ENCODE results near the gene SKI.
"Not testable (repeated sequence)": the region's sequence is repeated elsewhere in the genome, so short reads cannot be mapped to it uniquely, and the experiment has no call there.

Gene SKI

DNA sequence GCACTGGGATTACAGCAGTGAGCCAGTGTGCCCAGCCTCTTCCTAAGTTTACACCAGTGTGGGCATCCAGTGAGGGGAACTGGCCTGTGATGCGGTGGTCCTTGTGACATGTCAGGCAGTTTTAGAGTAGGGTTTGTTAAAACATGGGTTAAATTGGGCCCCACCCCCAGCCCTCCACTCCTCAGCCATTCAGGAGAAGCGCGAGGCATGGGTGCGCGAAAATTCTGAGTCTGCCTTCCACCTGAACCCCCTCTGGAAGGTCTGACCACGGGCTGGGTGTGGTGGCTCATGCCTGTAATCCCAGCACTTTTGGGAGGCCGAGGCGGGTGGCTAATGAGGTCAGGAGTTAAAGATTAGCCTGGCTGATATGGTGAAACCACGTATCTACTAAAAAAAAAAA, 51.7 kb downstream of the SKI start:
- no peak for DNase-seq

DNA sequence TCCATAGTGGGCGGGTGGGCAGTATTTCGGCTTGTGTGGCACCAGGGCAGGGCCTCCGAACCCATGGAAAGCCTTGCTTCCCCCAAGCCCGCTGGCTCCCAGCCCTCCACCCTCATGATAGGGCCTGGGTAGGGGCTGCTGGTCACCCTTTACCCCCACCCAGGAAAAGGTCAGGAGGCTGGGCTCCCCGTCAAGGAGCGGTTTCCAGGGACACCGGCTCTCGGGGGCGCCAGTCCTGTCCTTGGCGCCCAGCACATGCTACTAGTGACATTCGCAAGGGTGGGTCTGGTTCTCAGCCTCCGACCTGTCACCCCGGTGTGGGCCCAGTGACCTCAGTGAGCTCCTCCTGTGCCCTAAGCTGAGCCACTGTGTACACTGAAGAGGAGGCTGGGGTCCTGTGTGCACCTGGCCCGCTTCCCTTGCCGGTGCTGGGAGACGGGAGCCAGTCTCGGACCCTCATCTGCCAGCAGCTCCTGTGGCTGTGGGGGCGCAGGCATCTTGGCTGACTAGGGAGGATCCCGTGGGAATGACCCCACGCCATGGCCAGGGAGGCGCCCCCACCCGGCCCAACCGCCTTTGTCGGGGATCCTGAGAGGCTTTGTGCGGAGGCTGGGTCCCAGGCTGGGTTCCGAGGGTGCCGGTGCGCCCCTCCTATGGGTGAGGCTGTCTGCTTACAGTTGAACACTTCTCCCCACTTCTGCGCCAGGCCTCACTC, 54.6 kb downstream of the SKI start:
- DNase-seq = no peak

DNA sequence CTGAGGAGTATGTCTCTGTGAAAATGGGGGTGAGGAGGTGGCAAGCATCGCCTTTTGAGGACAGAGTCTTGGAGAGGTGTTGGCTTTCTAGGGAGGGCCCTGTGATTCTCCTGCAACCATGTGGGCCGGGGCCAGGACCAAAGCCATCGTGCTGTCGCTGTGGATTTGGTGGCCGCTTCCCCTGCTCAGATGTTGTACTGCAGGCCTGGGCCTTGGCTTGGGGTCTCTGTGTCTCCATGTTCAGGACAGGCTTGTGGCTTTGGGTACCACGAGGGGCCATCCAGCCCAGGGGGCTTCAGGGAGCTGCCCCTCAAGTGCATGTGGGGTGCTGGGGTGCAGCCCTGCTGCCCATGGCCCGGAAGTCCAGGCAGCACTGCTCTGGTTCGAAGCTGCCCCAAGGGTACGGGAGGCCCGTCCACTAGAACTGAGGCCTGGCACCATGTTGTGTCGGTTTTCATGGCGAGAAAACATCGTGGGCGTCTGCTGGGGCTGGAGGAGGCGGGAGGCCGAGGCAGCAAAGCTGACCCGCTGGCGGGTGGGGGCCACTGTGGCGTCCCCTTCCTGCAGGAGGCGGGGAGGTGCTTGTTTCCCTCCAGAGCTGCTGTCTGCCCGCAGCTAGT, 55.4 kb downstream of the SKI start:
- DNase-seq = no peak

DNA sequence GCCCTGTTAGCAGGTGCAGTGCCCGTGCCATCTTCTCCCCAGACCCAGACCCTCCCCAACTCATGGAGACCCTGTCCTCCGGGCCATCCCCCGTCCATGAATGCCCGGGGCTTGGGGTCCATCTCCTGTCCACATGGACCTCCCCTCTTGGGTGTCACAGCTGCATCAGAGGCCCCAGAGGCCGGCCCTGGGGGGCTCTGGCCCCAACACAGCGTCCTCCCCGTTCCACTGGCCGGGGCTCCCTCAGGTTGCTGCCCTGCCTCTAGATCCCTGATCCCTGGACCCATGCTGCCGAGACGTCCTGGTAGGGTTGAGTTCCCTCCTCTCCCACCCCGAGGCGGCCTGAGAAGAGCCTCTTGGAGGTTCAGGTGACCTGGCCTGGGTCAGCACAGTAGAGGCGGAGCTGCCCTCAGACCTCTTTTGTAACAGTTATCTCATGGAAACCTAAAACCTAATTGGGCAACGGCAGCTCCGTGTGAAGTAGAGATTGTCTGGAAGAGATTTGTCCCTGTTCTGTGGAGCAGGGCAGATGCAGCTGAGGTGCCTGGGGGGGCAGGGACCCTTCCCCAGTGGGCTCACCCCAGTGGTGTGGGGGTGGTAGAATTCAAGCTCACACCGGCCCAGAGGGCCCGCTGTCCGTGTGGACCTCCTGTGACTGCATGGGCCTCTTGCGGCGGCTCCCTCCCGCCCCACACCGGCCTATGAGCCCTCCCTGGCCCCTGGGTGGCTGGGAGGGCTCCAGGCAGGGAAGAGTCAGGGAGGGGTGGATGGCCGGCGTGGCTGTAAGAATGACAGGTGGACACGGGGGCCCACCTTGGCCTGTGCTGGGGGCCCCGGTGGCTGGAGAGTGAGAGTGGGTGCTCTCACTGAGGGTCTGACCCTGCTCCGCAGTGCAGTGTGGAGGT, 56.1 kb downstream of the SKI start:
- no peak for DNase-seq

DNA sequence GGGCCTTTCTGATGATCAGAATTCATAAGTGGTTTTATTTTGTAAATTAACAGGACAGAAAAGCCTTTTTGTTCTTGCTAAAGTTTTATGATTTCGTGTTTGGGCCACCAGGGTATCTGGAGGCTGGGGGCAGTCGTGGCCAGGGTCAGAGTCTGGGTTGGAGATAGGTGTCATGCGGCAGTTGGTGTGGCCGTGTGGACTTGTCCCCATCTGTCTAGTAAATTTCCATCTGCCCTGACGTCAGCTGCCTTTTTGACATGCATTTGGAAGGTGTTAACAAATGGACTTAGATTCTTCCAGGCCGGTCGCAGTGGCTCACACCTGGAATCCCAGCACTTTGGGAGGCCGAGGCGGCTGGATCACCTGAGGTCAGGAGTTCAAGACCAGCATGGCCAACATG, 56.8 kb downstream of the SKI start:
- DNase-seq = no peak

DNA sequence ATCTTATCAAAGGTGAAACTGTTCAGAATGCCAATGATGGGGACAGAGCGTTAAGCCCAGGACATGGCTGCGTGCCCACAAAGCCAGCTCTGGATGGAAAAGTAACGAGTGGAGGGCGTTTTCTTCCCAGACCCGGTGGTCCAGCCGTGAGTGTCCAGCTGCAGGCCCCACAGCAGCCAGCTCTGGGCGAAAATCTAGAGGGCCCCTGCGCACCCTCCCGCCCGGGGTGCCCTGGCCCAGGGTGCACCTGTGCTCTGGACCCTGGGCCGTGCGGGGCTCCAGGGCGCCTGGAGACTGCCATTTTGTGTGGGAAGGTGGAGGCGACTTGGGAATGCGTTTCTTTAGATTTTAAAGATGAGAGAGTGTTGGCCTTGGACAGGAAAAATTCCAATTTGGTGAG, 58.8 kb downstream of the SKI start:
- no peak for DNase-seq

DNA sequence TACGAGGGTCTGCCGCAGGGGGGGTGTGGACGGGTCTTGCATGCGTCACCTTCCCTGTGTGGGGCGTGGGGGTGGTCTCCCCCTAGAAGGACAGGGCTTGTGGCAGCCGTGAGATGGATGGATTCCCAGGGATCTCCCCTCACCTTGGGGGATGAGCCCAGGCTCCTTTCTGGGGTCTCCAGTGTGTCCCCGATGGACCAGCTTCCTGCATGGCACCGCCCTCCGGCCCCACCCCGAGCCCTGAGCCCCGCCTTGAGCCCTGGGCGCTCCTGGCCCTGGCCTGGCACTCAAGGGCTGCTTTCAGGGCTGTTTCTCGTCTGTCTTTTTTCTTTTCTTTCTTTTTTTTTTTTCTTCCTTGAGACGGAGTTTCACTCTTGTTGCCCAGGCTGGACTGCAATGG, 59.5 kb downstream of the SKI start:
- no peak for DNase-seq

DNA sequence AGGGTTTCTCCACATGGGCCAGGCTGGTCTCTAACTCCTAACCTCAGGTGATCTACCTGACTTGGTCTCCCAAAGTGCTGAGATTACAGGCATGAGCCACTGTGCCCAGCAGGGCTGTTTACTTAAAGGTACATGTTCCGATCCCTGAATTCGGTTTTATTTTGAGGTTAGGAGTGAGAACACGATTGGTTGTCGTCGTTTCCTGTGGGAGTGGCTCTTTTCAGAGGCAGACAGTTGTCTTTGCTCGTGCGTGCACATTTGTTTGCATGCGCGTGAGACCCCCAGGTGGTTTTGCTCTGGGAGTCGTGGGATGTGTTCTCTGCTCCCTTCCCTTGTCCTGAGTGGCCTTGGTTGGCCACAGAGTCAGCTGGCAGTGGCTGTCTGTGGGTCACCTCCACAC, 60.2 kb downstream of the SKI start:
- no peak for DNase-seq

DNA sequence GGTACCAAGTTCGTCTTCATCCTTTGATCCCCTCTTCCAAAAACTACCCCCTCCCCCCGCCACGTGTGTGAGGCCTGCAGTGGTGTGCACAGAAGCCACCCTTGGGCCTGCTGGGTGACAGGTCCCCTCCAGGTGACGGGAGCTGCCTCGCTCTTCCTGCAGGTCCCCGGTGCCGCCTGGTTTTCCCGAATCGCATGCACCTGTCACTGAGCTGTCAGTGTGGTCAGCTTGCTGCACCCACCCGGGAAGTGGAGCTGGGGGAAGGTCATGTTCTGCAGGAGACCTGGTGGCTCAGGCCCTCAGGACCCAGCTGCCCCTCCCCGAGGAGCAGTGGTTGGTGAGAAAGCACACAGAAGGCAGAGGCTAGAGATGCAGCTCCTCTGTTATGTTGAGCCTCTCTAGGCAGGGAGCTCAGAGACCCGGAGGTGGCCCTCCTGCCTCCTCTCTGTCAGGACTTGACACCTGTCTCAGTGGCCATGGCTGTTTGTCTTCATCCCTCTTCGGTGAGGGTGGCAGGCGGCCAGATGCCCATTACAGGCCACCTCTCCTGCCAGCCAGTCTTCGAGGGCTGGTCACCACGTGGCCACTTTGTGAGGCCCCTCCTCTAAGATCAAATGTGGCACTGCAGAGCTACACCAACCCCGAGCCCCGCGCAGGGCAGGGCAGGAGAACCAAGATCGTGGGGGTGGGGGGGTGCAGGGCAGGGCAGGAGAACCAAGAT, 60.9 kb downstream of the SKI start:
- DNase-seq = no peak

DNA sequence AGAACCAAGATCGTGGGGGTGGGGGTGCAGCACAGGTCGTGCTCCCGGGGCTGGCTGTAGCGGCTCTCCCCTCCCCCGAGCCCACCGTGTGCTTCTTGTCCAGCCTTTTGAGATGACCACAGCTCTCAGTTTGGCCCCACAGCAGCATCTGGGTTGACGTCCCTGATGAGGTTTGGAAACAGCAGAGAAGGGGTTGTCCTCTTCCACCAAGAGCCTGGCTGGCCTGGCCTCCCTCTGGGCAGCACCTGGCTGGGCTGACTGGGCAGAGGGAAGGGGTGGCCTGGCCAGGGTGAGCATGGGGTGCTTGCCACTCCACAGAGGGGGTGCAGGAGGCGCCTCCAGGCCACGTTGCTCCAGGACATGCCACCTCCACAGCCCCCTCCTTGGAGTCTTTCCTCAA, 61.5 kb downstream of the SKI start:
- no peak for DNase-seq

DNA sequence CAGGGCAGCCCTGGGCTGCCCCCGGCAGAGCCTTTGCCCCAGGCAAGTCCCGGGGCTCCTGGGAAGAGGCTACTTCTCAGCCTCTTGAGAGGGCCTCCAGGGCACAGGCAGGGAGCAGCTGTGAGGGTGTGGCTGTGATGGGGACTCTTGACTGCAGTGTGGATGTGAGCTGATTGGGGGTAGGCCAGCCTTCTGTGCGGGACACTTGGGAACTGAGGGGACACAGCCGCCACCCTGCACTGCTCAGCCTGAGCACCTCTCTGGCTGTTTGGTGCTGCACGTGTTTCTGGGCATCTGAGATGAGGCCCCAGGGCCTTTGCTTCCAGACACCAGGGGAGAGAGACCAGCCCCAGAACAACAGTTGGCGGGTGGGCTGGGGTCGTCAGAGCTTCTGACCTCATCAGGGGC, 62.1 kb downstream of the SKI start:
- DNase-seq = no peak

DNA sequence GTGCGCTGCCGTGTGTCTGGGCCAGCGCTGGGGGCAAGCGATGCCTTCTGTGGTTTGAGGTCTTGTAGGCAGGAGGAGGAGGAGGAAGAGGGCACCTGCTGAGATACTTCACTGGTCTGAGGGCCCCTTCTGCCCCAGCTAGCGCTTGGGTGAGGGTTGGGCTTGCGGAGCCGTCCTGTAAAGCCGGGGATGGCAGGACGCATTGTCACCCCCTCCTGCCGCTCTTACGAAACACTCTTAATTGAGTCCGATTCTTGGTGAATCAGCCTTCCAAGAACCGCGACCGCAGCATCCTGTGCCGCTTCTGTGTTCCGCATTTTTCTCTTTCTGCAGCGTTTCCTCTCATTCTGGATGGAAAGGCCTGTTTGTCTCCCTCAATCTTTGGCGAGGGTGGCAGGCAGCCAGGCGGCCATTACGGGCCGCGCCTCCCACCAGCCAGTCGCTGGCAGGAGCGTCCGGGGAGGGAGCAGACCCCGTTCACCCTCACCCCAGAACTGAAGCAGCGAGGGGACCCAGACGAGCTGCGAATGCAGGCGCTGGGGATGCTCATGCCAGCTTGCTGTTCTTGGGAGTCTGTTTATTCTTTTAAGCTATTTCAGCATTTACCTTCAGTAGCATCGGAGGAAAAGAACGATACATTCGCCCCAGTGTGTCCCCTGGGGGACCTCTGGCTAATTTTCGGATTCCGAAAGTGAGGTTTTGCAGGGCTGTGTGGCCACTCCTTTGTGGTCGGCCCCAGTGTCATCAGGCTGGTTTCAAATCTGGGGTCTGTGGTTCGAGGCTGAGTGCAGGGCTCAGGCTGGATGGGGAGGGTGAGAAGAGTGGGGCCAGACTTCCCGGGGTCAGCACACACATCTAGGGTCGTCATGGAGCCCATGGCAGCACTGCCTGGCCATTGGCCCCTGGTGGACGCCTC, 62.7 kb downstream of the SKI start:
- no peak for DNase-seq

DNA sequence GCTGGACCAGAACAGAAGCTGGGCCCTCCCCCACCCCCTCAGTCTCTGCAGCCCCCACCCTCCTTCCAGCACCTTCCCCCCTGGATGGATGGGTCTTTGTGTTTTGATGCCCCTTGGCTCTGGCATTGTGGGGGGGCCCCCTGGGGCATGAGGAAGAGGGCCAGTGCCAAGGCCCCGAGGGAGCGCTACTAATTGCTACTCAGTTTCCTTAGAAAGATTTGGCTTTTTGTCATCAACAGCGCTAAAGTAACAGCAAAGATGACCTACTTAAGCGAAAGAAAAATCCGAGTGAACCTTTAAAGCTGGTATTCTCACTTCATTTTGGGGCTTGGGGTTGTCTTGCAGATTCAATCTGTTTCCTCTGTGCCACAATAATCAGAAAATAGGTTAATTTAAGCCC, 63.5 kb downstream of the SKI start:
- no peak for DNase-seq

DNA sequence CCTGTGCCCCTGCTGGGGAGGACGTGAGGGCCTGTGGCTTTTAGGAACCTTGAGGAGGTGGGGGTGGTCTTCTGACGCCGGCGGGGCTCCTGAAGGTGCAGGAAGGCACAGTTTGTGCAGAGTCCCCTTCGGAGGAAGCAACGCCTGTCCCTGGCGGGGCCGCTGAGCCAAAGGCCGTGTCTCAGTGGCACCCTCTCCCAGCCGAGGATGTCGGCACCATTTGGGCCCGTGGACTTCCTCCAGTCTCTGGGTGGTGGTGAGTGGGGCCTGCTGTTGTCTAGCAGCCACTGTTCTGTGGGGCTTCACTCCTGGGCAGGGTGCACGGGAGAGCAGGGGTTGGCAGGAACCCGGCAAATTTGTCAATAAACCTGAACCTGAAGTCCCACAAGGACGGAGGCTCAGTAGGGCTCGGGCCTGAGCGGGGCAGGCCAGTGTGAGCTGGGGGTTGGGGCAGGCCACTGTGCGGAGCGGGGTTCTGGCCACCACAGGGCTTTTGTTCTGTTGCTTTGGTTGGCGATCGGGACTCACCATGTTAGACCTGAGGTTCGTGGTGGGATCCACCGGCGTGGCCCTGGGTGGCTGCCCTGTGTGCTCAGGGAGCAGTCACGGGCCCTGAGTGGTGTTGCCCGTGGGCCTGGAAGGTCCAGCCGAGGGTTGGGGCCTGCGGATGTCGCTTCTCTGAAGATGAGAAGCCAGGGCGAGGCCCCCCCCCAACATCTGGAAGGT, 64.8 kb downstream of the SKI start:
- no peak for DNase-seq

DNA sequence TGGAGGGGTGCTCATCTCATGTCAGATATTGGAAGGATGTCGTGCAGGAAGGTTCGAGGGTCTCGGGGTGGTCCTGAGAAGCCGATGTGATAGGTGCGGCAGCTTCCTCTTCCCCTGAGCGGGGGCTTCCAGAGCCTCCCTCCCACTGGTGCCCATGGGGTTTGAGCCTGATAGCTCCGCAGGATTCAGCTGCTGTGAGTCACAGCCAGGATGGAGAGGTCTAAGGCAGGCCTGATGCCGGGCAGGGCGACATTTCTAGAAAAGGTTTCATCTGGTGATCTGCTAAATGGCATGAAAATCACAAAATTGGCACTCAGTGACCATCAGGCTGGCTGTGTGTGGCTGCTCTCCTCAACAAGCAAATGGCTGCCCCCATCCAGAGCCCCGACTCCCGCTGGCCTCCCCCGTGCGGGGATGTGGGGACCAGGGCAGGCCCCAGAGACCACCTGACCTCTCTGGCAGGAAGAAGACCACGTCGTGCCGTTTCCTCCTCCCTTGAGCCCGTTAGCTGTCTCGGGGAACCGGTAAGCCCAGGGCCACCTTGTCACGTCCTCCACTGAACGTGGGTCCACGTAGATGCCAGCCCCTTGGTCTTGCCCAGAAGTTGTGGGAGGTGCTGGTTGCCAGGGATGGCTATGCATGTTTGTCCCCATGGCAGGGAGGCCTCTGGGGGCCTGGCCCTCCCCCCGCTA, 66.1 kb downstream of the SKI start:
- no peak for DNase-seq

DNA sequence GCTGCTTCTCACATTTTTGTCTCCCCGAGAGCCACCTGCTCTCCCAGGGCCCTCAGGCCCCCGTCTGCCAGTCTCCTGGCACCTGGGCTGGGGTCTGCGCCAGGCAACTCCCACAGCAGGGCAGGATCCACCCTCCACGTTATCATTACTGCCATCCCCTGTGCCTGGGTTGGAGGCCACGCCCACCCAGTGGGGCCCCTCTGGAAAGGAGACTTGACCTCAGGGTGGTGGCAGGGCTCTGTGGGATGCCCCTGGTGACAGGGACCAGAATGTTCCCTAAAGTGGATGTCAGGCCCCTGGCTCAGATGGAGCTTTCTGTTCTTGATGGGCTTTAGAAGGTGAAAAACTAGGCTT, 66.6 kb downstream of the SKI start:
- DNase-seq = no peak

DNA sequence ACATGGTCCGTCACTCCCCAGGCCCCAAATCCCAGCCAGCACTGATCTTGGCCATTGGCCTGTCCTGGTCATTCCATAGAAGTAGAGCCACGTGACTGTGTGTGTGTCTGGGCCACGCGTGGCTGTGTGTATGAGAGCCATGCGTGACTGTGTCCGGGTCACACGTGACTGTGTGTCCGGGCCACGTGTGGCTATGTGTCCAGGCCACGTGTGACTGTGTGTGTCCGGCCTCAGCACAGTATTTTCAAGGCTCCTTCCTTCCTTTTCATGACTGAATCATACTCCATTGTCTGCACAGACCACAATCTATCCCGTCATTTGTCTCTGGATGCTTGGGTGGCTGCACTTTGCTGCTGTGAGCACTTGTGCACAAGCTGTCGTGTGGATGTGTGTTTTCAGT, 67.4 kb downstream of the SKI start:
- DNase-seq = no peak

DNA sequence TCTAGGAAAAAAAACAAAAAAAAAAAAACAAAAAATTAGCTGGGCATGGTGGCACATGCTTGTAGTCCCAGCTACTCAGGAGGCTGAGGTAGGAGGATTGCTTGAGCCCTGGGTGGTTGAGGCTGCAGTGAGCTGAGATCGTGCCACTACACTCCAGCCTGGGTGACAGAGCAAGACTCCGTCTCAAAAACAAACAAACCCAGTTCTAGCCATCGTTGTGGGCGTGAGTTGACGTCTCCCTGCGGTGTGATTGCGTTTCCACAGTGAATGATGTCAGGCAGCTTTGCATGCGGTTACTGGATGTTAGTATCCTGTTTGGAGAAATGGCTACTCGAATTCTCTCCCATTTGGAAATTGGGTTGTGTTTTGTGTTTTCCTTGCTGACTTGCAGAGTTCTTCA, 68.1 kb downstream of the SKI start:
- not testable (repeated sequence) for DNase-seq

DNA sequence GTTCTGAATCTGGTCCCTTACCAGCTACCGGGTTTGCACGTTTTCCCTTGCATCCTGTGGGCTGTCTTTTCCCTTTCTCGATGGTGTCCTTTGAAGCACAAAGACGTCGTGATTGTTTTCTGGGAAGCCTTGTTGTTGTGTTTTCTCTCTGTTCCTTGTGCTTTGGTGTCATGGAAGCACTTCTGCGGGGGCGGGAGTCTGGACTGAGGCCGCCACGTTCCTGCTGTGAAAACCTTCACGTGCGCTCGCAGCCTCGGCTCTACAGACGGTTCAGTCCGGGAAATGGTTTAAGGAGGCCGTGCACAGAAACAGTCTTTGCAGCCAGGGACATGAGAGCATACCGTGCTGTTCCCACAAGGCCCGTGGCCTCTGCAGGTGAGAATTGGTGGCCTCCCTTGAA, 68.5 kb downstream of the SKI start:
- no peak for DNase-seq

DNA sequence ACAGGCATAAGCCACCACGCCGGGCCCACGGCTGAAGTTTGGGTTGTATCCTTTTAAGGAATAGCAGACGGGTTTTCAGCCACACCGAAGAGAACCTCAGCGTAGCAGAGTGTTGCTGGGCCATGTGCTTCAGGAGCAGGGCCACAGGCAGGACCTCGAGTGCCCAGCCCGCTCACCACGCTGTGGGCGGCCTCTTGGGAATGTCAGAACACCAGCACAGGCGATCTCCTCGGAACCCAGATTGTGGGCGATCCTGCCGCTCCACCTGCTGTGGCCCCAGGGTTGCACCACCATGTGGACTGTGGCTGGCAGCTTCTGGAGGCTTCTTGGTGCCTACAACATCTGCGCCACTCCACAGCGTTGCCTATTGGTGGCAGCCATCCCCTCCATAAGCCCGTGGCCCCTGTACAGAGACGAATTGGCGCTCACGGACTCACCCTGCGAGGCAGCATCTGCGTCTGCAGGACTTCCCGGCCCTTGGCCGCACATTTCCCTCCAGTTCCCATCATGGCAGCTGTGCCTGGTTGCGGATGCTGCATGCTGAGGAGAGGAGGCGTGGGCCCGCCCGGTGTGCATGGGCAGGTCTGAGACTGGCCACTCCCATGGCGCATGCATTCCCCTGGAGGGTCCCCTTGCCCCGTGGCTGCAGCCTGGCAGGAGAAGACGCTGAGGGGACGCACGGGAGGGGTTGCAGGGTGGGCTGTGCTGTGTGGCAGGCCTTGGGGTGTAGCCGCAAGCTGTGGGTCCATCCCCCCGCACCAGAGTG, 69.3 kb downstream of the SKI start:
- DNase-seq = no peak
